Spinal cord (tissue), 10 donors: ENCODE data around the gene NAV2. TPM values are rescaled to one million over a fixed set of nuclear protein-coding genes. Genes with fewer than 3 reads are reported as not detected.
"Not testable (repeated sequence)": the region's sequence is repeated elsewhere in the genome, so short reads cannot be mapped to it uniquely, and the experiment has no call there.

ENCODE experiments used
- DNase-seq, 6 donors: peaks; one replicate each; pipeline versions ENCODE4 v3.0.0 to v3.0.0-alpha.2; 2013 to 2015; ENCODE audit warnings: low spot score in 6 of 6, low read depth in 4 of 6
- H3K27ac ChIP-seq: one replicate; pipeline ENCODE4 v1.5.1; 2013; ENCODE audit warnings: low read depth, low read length, control low read depth
- H3K27me3 ChIP-seq: one replicate; pipeline ENCODE4 v1.6.1; 2013; ENCODE audit warnings: low read length; ENCODE audit not compliant: control insufficient read depth, insufficient read depth
- H3K36me3 ChIP-seq: one replicate; pipeline ENCODE4 v1.6.1; 2013; ENCODE audit warnings: low read length; ENCODE audit not compliant: control insufficient read depth, insufficient read depth
- H3K4me1 ChIP-seq: one replicate; pipeline ENCODE4 v1.6.1; 2013; ENCODE audit warnings: low read length; ENCODE audit not compliant: control insufficient read depth, insufficient read depth
- H3K4me3 ChIP-seq: one replicate; pipeline ENCODE4 v1.5.1; 2013; ENCODE audit warnings: low read depth, low read length, control low read depth
- H3K9me3 ChIP-seq: one replicate; pipeline ENCODE4 v1.6.1; 2013; ENCODE audit warnings: low read length; ENCODE audit not compliant: control insufficient read depth, insufficient read depth
- WGBS: methylation state at CpG from one replicate; pipeline ENCODE4 v1.1.5; 2013; ENCODE audit warnings: missing lambda C conversion rate; ENCODE audit not compliant: insufficient coverage; 5-methylcytosine and 5-hydroxymethylcytosine counted together
- polyA plus RNA-seq, 2 donors: library from polyadenylated mRNA; unstranded; fragments of 120-200 nt; gene quantifications; one replicate each; pipeline ENCODE4 v1.2.1, GENCODE V29; 2013; ENCODE audit not compliant: insufficient read length in 2 of 2
- total RNA-seq, 2 donors: library from RNA; depleted of rRNA in 1 of 2; stranded (reverse); fragments of 120-200 nt in 1 of 2; fragments of >200 nt in 1 of 2; gene quantifications; one replicate each; pipeline versions ENCODE4 v1.2.3 to v1.2.4, GENCODE V29; 2013 to 2014
- donor health status: healthy.

Gene NAV2
- total and polyA plus RNA-seq, 4 donors, result 23.4 to 50.1 (median 30.4) TPM

DNA sequence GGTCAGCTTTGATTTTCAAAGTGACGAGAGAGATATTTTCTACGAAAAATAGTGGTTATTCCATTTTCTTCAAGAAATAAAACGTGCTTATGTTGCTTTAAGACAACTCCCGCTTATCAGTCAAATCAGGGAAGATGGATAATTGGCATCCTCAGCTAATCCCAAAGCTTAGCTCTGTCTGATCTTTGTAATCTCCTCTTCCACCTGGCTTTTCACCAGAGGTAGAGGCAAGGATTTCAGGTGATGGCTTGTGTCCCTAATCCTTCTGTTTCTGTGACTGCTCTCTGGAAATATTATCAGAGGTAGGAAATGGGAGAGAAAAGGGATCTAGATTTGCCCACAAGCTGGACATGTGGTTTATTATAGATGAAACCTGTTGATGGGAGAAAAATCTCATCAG lies 368.7 kb downstream of the NAV2 start:
- DNase-seq, result no peak
- no peaks in the 10 kb centered on the region for H3K9me3 ChIP-seq
- H3K36me3 ChIP-seq, result peaks cover 34% of the 10 kb centered on the region
- no peaks in the 10 kb centered on the region for H3K27me3 ChIP-seq
- H3K27ac ChIP-seq, result no peak overlapping the region
- no peaks in the 10 kb centered on the region for H3K4me1 ChIP-seq
- no peak overlapping the region for H3K4me3 ChIP-seq
- 100% methylated on average over 1 of the region's 4 CpGs for WGBS

DNA sequence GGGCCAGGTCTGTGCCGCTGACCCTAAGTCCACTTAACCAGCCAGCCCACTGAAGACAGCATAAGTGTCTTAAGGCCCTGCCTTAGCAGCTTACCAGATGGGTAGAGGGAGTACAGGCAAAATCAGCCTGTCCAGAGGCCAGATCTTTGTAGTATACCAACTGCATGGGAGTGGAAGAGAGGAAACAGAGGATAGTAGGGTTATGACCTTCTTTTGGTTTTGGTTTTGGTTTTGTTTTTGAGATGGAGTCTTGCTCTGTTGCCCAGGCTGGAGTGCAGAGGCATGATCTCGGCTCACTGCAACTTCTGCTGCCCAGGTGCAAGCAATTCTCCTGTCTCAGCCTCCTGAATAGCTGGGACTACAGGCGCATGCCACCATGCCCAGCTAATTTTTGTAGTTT lies 371.2 kb downstream of the NAV2 start:
- not testable (repeated sequence) for H3K27me3 ChIP-seq, H3K27ac ChIP-seq, H3K4me3 ChIP-seq, H3K9me3 ChIP-seq, DNase-seq, H3K4me1 ChIP-seq
- WGBS, result 100% methylated on average over 2 of the region's 3 CpGs
- H3K36me3 ChIP-seq, result peaks cover 40% of the 10 kb centered on the region

DNA sequence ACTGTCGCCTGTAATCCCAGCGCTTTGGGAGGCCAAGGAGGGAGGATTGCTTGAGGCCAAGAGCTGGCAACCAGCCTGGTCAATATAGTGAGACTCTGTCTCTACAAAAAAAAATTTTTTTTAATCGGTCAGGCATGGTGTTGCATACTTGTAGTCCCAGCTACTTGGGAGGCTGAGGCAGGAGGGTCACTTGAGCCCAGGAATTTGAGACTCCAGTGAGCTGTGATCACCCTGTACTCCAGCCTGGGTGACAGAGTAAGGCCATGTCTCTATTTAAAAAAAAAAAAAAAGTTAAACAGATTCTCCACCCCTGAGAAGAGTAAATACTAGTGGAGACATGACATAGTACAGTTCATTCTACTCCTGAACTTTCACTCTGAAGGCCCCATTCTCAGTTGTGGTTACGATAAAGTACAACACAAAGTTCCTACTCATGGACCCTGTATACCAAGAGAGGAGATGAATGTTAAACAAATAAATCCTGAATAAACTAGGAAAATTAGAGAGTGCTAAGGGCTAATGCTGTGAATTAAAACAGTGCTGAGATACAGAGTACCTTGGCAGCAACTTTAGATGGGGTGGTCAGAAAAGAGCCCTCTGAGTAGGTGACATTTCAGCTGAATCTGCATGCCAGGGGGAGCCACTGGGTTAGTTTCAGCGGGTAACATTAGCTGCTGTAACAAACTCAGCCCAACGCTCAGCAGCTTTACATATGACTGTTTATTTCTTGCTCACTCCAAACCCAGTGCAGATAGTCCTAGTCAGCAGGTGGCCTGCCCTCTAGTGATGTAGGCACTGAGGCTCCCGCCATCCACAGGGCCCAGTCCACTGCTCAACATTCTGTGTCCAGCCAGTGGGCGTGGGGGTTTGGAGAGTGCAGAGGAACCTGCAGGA lies 372.5 kb downstream of the NAV2 start:
- H3K27me3 ChIP-seq, result no peaks in the 10 kb centered on the region
- peaks cover 33% of the 10 kb centered on the region for H3K36me3 ChIP-seq
- DNase-seq, result no peak
- no peaks in the 10 kb centered on the region for H3K9me3 ChIP-seq
- 94% methylated on average over 4 of the region's 8 CpGs for WGBS
- H3K4me3 ChIP-seq, result no peak overlapping the region
- H3K27ac ChIP-seq, result no peak overlapping the region
- no peaks in the 10 kb centered on the region for H3K4me1 ChIP-seq

DNA sequence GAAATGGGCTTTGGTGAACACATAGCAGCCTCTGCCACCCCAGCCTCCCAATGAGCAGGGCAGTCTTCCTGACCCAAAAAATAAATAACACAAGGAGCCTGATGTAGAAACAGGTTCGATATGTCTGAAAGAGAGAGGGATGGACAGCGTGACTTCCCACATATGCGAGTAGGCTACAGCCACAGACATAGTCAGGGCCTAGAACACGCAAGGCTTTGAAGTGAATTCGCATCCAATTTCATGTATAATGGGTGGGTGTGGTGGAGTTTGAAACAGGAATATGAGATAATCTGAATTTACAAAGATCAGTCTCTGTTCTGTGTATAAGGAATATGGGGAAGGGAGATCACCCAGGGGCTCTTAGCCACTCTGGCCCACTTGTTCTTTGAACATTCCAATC lies 373.3 kb downstream of the NAV2 start:
- no peaks in the 10 kb centered on the region for H3K27me3 ChIP-seq
- WGBS, result 97% methylated on average over 5 of the region's 5 CpGs
- DNase-seq, result no peak
- no peaks in the 10 kb centered on the region for H3K4me1 ChIP-seq
- H3K9me3 ChIP-seq, result no peaks in the 10 kb centered on the region
- H3K27ac ChIP-seq, result no peak overlapping the region
- H3K36me3 ChIP-seq, result peaks cover 34% of the 10 kb centered on the region
- H3K4me3 ChIP-seq, result no peak overlapping the region

DNA sequence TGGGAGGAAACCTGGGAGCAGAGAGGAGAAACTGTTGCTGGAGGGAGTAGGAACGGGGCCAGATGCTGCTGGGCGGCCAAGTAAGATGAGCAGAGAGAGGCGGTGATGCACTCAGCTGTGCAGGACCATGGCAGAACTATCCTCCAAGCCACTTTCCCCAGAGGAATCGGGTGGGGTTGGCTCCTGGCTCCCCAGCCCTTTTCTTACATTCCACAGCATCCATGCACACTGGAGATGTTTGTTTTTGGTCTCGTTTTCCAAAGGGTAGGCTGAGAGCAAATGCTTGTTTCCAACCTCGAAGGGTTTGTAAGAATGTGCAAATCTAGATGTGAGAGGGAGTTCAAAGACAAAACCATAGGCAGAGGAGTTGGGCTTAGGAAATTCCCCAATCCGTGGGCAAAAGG lies 374.5 kb downstream of the NAV2 start:
- Histone ChIP-seq H3K27me3 (no peaks in the 10 kb centered on the region), H3K4me1 (no peaks in the 10 kb centered on the region), H3K36me3 (peaks cover 44% of the 10 kb centered on the region), H3K27ac (no peak overlapping the region), H3K9me3 (no peaks in the 10 kb centered on the region), H3K4me3 (no peak overlapping the region)
- WGBS, result 95% methylated on average over 4 of the region's 7 CpGs
- DNase-seq, result no peak

DNA sequence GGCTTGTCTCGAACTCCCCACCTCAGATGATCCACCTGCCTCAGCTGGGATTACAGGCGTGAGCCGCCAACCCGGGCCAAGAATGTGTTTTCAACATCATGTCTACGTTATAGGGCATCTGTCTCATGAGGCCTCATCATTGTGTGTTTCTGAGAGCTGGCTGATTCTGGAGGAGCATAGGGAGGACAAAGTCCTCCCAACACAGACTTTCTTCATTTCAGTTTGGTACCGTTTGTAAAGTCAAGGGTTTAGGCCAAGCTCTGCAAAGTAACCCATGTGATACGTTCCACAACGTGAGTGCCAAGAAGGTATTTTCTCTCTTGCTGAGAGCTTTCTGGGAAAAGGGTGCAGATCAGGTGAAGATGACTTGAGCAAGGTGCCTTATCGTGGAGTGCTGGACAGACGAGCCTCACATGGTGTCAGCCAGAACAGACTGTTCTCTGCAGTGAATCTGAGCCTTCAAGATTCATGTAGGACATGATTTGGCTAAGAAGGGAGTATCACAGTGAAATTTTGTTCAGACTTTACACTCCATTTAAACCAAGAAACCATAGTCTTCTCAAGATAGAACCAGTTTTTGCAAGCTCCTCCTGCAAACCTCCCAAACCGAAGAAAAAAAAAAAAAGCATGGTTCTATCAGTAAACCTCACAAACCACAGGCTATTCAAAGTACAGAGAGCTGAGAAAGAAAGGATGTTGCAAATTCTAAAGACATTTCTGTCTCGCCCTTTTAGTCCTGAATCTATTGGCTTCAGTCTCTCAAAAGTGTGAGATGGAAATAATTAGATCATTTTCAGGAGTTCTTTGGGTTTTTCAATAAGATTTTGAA lies 376.0 kb downstream of the NAV2 start:
- H3K4me3 ChIP-seq, result no peak overlapping the region
- no peak overlapping the region for H3K27ac ChIP-seq
- DNase-seq, result no peak
- no peaks in the 10 kb centered on the region for H3K27me3 ChIP-seq
- WGBS, result 96% methylated on average over 6 of the region's 12 CpGs
- H3K36me3 ChIP-seq, result peaks cover 51% of the 10 kb centered on the region
- H3K9me3 ChIP-seq, result no peaks in the 10 kb centered on the region
- H3K4me1 ChIP-seq, result no peaks in the 10 kb centered on the region

DNA sequence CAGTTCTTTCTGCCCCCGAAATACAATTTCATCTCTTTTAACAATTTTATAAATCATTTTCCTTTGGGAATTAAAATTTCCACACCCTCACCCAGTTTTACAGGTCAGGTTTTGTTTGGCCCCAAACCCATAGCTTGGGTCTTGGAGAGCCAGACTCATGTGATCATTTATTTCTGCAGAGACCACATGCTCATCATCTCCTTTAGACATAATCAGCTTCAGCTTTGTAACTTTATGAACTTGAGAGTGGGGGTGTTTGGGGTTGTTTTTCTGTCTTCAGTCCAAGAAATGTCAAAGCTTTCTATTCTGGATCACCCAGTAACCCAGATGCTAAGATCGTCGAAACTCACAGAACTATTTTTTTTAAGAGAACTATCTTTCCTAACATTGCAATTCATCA lies 376.7 kb downstream of the NAV2 start:
- peaks cover 45% of the 10 kb centered on the region for H3K36me3 ChIP-seq

DNA sequence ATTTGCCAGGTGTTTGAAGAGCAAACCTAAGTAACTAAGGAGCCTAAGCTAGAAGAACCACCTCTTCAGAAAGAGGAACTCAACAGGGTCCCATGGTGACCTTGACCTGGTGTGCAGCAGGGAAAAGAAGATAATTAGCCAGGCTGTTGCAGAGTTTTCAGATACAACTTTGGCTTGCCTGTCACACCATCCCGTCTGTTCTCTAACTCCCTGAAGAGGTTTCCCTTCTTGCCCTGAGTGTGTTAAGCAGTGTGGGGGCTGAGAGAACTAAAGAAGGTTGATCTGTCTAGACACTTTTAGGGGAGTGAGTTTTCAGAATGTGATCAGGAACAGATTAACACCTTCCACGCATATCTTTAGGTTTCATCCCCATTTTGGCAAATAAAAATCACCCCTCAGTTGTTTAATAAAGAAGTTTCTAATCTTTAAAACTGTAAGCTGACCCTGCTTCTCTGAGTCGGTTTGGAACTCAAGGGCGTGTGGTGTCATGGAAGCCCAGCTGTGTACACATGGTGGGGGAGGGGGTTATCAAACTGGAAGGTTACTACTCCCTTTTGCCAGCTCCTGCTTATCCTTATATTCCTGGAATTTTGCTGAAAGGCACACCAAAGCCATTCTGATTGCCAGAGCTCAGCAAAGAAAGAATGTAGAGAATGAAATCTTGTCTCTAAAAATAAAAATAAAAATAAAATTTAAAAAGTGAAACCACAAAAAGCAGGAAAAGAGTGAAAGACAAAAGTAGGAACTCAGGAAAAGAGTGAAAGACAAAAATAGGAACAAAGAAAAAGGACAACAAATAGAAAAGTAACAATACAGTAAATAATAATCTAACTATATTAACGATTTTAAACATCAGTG lies 377.4 kb downstream of the NAV2 start:
- peaks cover 39% of the 10 kb centered on the region for H3K36me3 ChIP-seq
- H3K4me1 ChIP-seq, result no peaks in the 10 kb centered on the region
- WGBS, result no CpG with 5 or more reads among the region's 5 CpGs
- no peak overlapping the region for H3K4me3 ChIP-seq
- H3K27me3 ChIP-seq, result no peaks in the 10 kb centered on the region
- no peak overlapping the region for H3K27ac ChIP-seq
- no peaks in the 10 kb centered on the region for H3K9me3 ChIP-seq
- no peak for DNase-seq

More for the DNA sequence above, 376.7 kb downstream of the NAV2 start:
- WGBS, result 86% methylated on average over 1 of the region's 3 CpGs
- H3K27ac ChIP-seq, result no peak overlapping the region
- no peaks in the 10 kb centered on the region for H3K9me3 ChIP-seq
- no peaks in the 10 kb centered on the region for H3K27me3 ChIP-seq
- H3K4me3 ChIP-seq, result no peak overlapping the region
- H3K4me1 ChIP-seq, result no peaks in the 10 kb centered on the region
- DNase-seq, result no peak

DNA sequence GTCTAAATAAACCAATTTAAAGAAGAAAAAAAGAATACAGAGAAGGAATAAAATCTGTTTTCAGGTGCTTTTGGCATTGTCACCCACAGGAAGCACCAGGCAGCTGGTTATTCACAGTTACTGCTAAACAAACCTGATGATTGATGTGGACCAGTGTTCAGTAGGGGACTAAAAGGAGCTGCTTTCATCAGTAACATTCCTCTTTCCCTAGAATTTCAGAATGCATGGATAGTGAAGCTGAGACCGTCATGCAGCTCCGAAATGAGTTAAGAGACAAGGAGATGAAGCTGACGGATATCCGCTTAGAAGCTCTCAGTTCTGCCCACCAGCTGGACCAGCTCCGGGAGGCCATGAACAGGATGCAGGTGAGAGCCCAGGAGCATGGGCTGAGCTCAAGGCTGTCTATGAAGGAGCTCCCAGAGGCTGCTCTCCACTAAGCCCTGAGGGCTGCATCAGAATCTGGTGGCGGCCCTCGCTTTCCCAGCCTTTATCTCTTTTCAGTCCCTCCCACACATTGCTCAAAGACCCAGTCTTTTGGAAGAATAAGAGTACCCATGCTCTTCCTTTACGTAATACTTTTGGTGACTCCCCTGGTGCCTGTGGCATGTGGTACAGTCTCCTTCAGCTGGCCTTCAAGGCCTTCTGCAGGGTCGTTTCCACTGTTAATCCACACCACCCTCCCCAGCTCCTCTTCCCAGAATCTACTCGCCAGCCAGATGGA lies 378.2 kb downstream of the NAV2 start:
- no peak overlapping the region for H3K27ac ChIP-seq
- H3K4me3 ChIP-seq, result no peak overlapping the region
- peaks cover 38% of the 10 kb centered on the region for H3K36me3 ChIP-seq
- H3K4me1 ChIP-seq, result no peaks in the 10 kb centered on the region
- 85% methylated on average over 10 of the region's 10 CpGs for WGBS
- no peak for DNase-seq
- H3K27me3 ChIP-seq, result no peaks in the 10 kb centered on the region
- no peaks in the 10 kb centered on the region for H3K9me3 ChIP-seq
